Measurements from ENCODE around the gene CABP7.
A peak's percentile ranks its signal among the peaks of the same experiment; 100 is the strongest.

The CABP7 gene

DNA sequence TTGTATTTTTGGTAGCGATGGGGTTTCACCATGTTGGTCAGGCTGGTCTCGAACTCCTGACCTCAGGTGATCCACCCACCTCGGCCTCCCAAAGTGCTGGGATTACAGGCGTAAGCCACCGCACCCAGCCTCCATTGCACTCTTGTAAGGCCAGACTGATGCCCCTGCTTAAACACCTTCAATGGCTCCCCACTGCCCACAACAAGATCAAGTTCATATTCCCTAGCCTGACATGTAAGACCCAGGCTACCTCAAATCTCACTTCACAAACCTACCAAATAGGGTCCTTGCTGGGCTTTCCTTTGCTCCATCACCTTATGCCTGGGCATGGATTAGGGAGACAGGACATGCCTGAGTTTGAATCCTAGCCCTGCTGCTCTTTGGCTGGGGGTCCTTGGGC is 60.4 kb downstream of the CABP7 start:
- H3K36me3 ChIP-seq (ENCODE audit: insufficient read depth, low read length) = no peaks in the 10 kb centered on the region
- H3K4me3 ChIP-seq = no peak overlapping the region
- TF ChIP-seq EZH2 (IDR thresholded peaks at IDR 0.05) (no peak), FOXP2 (optimal IDR thresholded peaks at IDR 0.05; ENCODE audit: control extremely low read depth, extremely low read length, insufficient read depth) (no peak), POLR2AphosphoS5 (IDR thresholded peaks at IDR 0.05; ENCODE audit: borderline replicate concordance, low read depth, low read length) (no peak)
- H3K27ac ChIP-seq = no peak overlapping the region
- no peaks in the 10 kb centered on the region for H3K9me3 ChIP-seq (ENCODE audit: low read depth, low read length)
- H3K9ac ChIP-seq (ENCODE audit: insufficient read length) = no peak overlapping the region
- DNase-seq (ENCODE audit: low read depth, low spot score) = no peak

DNA sequence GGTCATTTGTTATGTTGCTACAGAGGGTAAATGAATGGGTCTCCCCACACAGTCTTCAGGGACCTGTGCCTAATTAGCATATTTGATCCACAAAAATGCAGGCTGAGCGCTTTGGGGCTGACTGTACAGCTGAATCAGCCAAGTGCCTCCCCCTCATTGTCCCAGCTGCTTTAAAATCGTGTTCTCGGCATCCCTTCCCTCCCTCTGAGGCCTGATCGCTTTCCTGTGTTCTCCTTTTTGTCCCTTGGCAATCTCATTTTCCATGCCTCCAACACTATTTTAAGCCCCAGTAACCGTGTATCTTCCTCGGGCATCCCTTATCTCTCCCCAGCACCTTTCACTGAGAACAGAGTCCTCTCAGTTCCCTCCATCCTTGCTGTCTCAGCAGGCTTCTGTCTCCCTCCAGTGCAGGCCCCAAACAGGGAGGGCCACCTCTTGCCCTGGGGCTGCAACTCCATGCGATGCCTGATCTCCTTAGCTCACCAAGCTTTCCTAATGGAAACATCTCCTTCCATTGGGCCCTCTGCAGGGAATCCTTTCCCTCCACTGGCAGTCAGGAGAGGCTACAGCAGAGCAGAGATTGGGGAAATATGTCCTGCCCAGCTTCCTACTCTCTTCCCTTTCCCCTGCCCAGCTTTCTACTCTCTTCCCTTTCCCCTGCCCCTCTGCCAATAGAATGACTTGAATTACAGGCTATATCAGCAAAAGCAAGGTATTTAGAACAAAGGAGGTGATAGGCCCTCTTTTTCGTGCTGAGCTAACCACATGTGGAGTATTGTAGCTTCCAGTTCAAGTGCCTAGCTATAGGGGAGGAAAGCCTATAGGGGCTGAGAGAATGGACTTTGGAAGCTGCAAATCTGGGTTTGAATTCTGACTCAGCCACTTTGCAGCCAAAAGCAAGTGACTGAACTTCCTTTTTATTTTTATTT is 61.2 kb downstream of the CABP7 start:
- TF ChIP-seq FOXP2 (optimal IDR thresholded peaks at IDR 0.05; ENCODE audit: control extremely low read depth, extremely low read length, insufficient read depth) (no peak), POLR2AphosphoS5 (IDR thresholded peaks at IDR 0.05; ENCODE audit: borderline replicate concordance, low read depth, low read length) (no peak), EZH2 (IDR thresholded peaks at IDR 0.05) (no peak)
- Histone ChIP-seq H3K9ac (ENCODE audit: insufficient read length) (peak overlapping the region; percentile 1), H3K27ac (peak overlapping the region; percentile 31; the same call in 1 of the 2 replicates), H3K4me3 (no peak overlapping the region), H3K36me3 (ENCODE audit: insufficient read depth, low read length) (no peaks in the 10 kb centered on the region), H3K9me3 (ENCODE audit: low read depth, low read length) (no peaks in the 10 kb centered on the region)
- DNase-seq (ENCODE audit: low read depth, low spot score) = no peak
